ENCODE data around the gene GPC6.

DNA sequence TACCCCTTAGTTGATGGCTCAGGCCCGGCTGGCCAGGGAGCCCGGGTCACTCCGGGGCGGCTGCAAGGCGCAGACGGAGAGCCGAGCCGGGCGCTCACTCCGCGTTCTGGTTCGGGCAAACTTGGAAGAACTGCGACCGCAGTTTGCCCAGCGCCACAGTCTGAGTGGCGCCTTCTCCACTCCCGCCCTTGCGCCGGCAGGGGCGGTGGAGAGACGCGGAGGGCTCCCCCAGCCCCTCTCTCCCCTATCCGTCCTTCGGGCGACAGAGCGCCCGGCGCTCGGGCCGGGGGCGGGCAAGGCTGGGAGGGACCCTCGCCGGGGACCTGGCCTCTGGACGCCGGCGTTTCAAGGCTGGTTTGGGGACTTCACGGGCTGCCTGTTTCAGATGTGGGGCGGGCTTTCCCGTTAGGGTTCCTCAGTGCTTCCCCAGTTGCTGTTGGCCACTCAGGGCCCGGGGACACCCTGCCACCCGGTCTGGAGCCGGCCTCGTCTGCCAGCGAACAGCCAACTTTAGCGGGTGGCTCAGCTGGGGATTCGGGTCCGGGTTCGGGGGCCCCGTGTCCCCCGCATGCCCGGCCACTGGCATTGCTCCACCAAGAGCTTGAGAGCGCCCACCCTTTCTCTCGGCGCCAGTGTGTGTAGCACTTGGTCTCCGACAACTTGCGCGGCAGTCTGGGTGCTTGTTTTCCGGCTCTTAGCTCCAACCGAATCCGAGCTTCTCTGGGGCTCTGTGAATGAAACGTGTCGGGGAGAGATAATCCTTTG, 1.5 kb downstream of the GPC6 start:
- TF ChIP-seq, protein P1, sequence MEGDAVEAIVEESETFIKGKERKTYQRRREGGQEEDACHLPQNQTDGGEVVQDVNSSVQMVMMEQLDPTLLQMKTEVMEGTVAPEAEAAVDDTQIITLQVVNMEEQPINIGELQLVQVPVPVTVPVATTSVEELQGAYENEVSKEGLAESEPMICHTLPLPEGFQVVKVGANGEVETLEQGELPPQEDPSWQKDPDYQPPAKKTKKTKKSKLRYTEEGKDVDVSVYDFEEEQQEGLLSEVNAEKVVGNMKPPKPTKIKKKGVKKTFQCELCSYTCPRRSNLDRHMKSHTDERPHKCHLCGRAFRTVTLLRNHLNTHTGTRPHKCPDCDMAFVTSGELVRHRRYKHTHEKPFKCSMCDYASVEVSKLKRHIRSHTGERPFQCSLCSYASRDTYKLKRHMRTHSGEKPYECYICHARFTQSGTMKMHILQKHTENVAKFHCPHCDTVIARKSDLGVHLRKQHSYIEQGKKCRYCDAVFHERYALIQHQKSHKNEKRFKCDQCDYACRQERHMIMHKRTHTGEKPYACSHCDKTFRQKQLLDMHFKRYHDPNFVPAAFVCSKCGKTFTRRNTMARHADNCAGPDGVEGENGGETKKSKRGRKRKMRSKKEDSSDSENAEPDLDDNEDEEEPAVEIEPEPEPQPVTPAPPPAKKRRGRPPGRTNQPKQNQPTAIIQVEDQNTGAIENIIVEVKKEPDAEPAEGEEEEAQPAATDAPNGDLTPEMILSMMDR (IDR thresholded peaks at IDR 0.05; ENCODE audit: low read depth, low read length): no peak
- TF ChIP-seq POLR2A (IDR thresholded peaks at IDR 0.05; ENCODE audit: extremely low read depth, insufficient read length) (no peak), MYC (IDR thresholded peaks at IDR 0.05; ENCODE audit: low read depth, low read length) (no peak)
- TF ChIP-seq, protein P2, sequence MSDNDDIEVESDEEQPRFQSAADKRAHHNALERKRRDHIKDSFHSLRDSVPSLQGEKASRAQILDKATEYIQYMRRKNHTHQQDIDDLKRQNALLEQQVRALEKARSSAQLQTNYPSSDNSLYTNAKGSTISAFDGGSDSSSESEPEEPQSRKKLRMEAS (IDR thresholded peaks at IDR 0.05; ENCODE audit: low read depth, low read length): no peak

Data from NB4 (cell line).